GM10266 (cell line): Measurements from ENCODE around the gene LTBP4.
"Not testable (repeated sequence)": the region's sequence is repeated elsewhere in the genome, so short reads cannot be mapped to it uniquely, and the experiment has no call there.

Experiments
- DNase-seq: peaks from one replicate; pipeline ENCODE4 v3.0.0; 2012; ENCODE audit errors: extremely low spot score
- TF ChIP-seq, protein P1 (sequence below): IDR thresholded peaks from 2 replicates; pipeline ENCODE4 v1.5.1; 2012; ENCODE audit warnings: mild to moderate bottlenecking, low read depth; ENCODE audit not compliant: control insufficient read depth, insufficient read depth; ENCODE audit errors: missing control alignments

LTBP4 gene

GRCh38 chr19:40639638-40639982 is 38.4 kb downstream of the LTBP4 start:
- DNase-seq: no peak
- TF ChIP-seq, protein P1, sequence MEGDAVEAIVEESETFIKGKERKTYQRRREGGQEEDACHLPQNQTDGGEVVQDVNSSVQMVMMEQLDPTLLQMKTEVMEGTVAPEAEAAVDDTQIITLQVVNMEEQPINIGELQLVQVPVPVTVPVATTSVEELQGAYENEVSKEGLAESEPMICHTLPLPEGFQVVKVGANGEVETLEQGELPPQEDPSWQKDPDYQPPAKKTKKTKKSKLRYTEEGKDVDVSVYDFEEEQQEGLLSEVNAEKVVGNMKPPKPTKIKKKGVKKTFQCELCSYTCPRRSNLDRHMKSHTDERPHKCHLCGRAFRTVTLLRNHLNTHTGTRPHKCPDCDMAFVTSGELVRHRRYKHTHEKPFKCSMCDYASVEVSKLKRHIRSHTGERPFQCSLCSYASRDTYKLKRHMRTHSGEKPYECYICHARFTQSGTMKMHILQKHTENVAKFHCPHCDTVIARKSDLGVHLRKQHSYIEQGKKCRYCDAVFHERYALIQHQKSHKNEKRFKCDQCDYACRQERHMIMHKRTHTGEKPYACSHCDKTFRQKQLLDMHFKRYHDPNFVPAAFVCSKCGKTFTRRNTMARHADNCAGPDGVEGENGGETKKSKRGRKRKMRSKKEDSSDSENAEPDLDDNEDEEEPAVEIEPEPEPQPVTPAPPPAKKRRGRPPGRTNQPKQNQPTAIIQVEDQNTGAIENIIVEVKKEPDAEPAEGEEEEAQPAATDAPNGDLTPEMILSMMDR: no peak

DNA sequence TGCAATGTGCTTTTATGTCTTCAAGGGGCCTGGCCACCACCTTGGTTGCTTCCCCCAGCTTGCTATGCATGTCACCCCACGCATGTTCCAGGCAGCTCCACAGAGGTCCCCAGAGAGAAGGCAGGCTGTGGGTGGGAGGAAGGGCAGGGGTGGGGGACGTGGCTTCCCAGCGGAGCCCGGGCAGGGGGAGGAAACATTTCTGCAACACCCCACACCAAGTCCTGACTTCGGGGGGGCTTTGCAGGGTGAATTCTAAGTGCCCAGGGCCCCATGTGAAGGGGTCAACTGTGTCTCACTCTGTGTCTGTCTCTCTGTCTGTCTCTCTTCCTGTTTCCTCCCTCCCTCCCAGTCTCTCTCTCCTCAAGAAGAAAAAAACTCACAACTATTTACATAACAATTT is 39.6 kb downstream of the LTBP4 start:
- DNase-seq: no peak
- TF ChIP-seq, protein P1: no peak

- TF ChIP-seq, protein P1: no peak
- DNase-seq: no peak
Observed at GRCh38 chr19:40641281-40641680, 40.1 kb downstream of the LTBP4 start.

DNA sequence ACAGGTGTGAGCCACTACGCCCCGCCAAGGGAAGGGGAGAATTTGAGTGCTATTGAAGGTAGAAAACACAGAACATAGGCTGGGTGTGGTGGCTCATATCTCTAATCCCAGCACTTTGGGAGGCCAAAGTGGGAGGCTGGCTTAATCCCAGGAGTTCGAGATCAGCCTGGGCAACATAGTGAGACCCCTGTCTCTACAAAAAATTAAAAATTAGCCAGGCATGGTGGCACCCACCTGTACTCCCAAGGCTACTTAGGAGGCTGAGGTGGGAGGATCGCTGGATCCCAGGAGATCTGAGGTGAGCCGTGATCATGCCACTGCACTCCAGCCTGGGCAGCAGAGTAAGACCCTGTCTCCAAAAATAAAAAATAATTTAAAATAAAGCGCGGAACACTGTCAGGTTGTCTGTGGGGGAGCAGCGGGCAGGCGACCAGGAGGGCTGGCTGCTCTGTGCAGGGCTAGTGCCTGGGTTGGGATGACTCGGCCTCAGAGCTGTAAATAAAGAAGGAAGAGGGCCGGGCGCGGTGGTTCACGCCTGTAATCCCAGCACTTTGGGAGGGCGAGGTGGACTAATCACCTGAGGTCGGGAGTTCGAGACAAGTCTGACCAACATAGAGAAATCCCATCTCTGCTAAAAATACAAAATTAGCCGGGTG is 41.0 kb downstream of the LTBP4 start:
- TF ChIP-seq, protein P1: no peak
- DNase-seq: no peak

- TF ChIP-seq, protein P1: no peak
- DNase-seq: no peak
Observed at GRCh38 chr19:40642757-40643305, 41.7 kb downstream of the LTBP4 start.

DNA sequence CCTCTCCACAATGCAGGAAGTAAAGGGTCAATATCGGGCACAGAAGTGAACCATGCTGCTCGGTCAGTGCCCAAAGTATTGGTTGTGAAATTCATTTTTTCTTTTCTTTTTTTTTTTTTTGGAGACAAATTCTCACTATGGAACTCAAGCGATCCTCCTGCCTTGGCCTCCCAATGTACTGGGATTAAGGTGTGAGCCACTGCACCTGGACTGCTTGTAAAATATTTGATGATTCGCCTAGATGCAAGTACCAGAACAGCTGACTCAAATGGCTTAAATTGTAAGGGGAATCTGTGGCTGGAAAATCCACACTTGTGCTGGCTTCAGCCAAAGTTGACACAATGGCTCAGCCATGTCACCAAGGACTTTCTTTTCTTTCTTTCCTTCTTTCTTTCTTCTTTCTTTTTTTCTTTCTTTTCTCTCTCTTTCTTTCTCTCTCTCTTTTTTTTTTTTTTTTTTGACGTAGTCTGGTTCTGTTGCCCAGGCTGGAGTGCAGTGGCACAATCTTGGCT is 45.6 kb downstream of the LTBP4 start:
- TF ChIP-seq, protein P1: no peak
- no peak for DNase-seq

DNA sequence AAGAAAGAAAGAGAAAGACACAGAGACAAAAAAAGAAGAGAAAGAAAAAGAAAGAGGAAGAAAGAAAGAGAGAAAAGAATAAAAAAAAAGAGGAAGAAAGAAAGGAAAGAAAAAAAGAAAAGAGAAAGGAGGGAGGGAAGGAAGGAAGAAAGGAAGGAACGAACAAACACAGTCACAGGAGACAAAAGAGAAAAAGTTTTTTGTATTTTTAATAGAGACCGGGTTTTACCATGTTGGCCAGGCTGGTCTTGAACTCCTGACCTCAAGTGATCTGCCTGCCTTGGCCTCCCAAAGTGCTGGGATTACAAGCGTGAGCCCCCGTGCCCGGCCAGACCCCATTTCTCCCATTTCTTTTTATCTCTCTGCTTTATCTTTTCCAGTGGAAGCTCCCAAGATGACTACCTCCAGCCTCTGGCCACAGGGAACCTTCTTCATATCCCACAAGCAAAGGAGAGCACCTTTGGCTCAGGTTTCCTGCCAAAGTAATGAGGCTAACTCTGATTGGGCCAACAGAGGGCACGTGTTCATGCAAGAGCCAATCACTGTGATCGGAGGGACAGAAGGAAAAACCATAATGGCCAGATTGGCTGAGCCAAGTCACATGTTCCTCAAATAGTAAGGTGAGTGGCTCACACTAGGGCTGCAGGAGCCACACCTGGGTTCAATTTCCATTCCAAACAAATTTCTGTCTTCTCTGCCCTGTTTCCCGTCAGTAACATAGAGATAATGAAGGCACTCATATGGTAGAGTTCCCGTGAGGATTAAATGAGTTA is 48.9 kb downstream of the LTBP4 start:
- DNase-seq: not testable (repeated sequence)
